Muscle of arm (tissue), 14 donors: ENCODE results near the gene TRAF7. TPM values are rescaled to one million over a fixed set of nuclear protein-coding genes. Genes with fewer than 3 reads are reported as not detected.
"Not testable (repeated sequence)": the region's sequence is repeated elsewhere in the genome, so short reads cannot be mapped to it uniquely, and the experiment has no call there.

ENCODE experiments used
- DNase-seq: peaks from one replicate; pipeline ENCODE4 v3.0.0-alpha.2; 2013
- long read RNA-seq, 11 donors: transcript quantifications; one replicate each; lab custom pipeline, GENCODE V29; 2026
- polyA plus RNA-seq, 12 donors: library from polyadenylated mRNA; unstranded; fragments of 120-200 nt; gene quantifications; one replicate each; pipeline ENCODE4 v1.2.1, GENCODE V29; 2013; ENCODE audit not compliant: insufficient read length in 12 of 12

TRAF7 gene
- 10 to 100 TPM in 11 of 12 donors, not detected in 1; 28.9 to 60.7 (median 45.0) TPM for polyA plus RNA-seq
- long read RNA-seq, donor 1, transcript TRAF7-201 (21 exons, 3,700 nt): major isoform, 8 of 15 reads
- long read RNA-seq, donor 1, transcript TRAF7-205 (4 exons, 666 nt): minor isoform, 7 of 15 reads
- long read RNA-seq, donor 1, partial matches to known transcripts: 0 of 15 reads
- long read RNA-seq, donor 1, other reads (novel, unspliced or antisense): 0 of 15 reads
- long read RNA-seq, donor 2, transcript TRAF7-201 (21 exons, 3,700 nt): major isoform, 9 of 11 reads
- long read RNA-seq, donor 2, partial matches to known transcripts: 0 of 11 reads
- long read RNA-seq, donor 2, other reads (novel, unspliced or antisense): 0 of 11 reads
- long read RNA-seq, donor 3: 0 reads
- long read RNA-seq, donor 4, partial matches to known transcripts: 5 of 10 reads
- long read RNA-seq, donor 4, other reads (novel, unspliced or antisense): 0 of 10 reads
- long read RNA-seq, donor 5, transcript TRAF7-201 (21 exons, 3,700 nt): major isoform, 8 of 8 reads
- long read RNA-seq, donor 5, partial matches to known transcripts: 0 of 8 reads
- long read RNA-seq, donor 5, other reads (novel, unspliced or antisense): 0 of 8 reads
- long read RNA-seq, donor 6, transcript TRAF7-201 (21 exons, 3,700 nt): major isoform, 6 of 8 reads
- long read RNA-seq, donor 6, partial matches to known transcripts: 0 of 8 reads
- long read RNA-seq, donor 6, other reads (novel, unspliced or antisense): 0 of 8 reads
- long read RNA-seq, donor 7, partial matches to known transcripts: 0 of 2 reads
- long read RNA-seq, donor 7, other reads (novel, unspliced or antisense): 0 of 2 reads
- long read RNA-seq, donor 8, transcript TRAF7-201 (21 exons, 3,700 nt): major isoform, 12 of 27 reads
- long read RNA-seq, donor 8, partial matches to known transcripts: 15 of 27 reads
- long read RNA-seq, donor 8, other reads (novel, unspliced or antisense): 0 of 27 reads
- long read RNA-seq, donor 9: 0 reads
- long read RNA-seq, donor 10, transcript TRAF7-201 (21 exons, 3,700 nt): major isoform, 11 of 11 reads
- long read RNA-seq, donor 10, partial matches to known transcripts: 0 of 11 reads
- long read RNA-seq, donor 10, other reads (novel, unspliced or antisense): 0 of 11 reads
- long read RNA-seq, donor 11, transcript TRAF7-201 (21 exons, 3,700 nt): major isoform, 6 of 13 reads
- long read RNA-seq, donor 11, partial matches to known transcripts: 0 of 13 reads
- long read RNA-seq, donor 11, other reads (novel, unspliced or antisense): 5 of 13 reads

DNA sequence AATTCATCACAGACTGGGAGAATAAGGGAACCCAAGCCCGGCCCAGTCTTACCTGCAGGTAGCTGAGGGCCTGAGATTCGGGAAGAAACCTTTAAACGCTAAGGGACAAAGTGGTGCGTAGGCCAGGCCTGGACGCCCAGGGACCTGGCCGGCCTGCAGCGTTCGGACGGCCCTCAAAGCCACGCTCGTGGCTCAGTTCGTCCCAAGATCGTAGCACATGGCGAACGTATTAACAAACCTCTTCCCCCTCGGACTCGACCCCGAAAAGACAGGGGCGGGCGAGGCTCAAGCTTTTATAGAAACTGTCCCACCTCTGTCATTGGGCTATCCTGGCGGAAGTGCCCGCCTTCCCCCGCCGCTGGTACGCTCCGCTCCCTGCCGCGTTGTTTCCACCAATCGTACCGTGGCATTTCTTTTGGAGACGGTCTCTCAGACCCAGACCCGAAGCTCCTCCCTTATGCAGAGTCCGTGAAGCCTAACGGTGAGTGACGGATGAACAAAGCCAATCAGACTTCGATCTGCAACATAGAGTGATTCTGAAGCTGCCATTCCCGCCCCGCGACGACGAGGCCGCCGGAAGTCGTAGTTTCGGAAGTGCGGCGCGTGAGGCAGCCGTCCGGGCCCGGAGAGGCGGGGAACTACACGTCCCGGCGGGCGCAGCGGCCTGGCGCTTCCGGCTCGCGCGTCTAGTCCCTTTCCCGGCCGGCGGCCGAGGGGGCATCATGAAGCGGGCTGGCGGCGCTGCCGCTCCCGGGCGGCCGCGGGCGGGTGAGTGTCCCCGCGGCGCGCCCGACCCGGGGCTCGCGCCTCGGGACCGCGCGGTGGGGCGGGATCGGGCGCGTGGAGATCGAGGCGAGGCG is at the start of gene TRAF7:
TRAF7 (plus strand) TSS at position 692 of the 860 bp plus-strand sequence. CDS start 8,139 bp downstream, outside the sequence.
- peak; percentile 100 for DNase-seq

GRCh38 chr16:2106211-2106610 is 49.4 kb upstream of the TRAF7 start:
- DNase-seq: not testable (repeated sequence)

DNA sequence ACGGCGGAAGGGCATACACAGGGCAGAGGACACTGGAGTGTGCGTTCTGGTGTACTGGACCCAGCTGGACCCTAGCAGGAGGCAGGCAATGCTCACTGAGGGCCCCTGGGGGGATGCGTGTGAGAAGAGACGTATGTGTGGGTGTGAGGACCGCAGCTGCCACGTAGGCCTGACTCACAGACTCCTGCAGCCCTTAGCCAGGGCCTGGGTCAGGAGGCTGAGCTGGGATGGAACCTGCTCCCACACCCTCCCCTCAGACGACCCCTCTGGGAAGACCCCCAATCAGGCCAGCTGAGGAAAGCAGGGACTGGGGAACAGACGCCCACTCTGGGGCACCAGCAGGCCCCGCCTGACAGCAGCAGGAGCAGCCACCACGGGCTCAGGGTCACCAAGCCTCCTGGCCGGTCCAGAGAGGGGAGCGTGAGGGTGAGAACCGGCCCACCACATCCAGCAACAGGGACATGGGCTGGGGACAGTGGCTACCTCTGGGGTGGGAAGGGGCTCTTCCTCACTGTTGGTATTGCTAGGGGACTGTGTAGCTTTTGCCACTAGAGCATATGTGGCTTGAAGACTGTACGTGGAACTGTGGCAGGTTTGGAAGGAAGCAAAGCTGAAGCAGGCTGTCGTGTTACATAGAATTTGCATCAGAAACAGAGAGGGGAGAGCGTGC is 48.3 kb upstream of the TRAF7 start:
- DNase-seq: not testable (repeated sequence)

- not testable (repeated sequence) for DNase-seq
These were observed 47.8 kb upstream of the TRAF7 start for GRCh38 chr16:2107791-2108125.

GRCh38 chr16:2108446-2109270 is 46.9 kb upstream of the TRAF7 start:
- DNase-seq: not testable (repeated sequence)

GRCh38 chr16:2109271-2109580 is 46.4 kb upstream of the TRAF7 start:
- DNase-seq: not testable (repeated sequence)

GRCh38 chr16:2109872-2110271 is 45.7 kb upstream of the TRAF7 start:
- DNase-seq: not testable (repeated sequence)

- DNase-seq: not testable (repeated sequence)
These were observed 45.1 kb upstream of the TRAF7 start for GRCh38 chr16:2110332-2111008.

DNA sequence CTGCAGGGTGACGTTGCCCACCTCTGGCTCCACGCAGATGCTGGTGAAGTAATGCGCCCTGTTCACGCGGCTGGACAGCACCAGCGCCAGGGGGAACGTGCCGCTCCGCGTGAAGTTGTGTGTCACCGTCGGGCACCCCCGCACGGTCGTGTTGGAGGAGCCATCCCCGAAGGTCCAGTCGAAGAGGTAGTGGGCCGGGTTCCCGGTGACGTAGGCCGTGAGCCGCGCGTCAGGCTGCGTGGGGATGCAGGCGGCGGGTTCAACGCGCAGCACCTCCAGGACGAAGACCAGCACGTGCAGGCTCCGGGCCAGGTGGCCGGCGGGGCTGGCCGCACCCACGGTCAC is 44.6 kb upstream of the TRAF7 start:
- DNase-seq: not testable (repeated sequence)

- not testable (repeated sequence) for DNase-seq
These were observed 43.9 kb upstream of the TRAF7 start for GRCh38 chr16:2111412-2112335.

DNA sequence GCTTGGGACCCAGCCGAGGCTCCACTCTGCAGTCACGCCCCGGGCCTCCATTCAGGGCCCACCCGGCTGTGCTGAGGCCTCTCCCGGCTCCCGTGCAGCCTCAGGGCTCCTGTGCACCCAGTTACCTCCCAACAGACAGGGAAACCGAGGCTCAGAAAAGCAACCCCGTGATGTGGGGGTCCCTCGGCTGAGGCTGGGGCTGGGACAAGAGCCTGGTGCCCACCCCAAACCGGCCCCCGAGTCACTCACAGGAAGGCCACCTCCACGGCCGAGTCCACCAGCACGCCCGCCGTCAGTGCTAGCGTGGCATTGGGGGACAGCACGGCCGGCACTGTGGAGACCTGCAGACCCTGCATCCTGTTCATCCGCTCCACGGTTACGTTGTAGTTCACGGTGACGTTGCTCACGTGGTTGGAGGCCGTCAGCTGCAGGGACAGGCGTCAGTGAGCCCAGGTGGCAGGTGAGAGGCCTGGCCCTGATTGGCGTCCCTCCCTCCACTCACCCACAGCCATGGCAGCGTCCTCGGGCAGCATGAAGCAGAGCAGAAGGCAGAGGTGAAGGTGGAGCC is 43.0 kb upstream of the TRAF7 start:
- DNase-seq: not testable (repeated sequence)

DNA sequence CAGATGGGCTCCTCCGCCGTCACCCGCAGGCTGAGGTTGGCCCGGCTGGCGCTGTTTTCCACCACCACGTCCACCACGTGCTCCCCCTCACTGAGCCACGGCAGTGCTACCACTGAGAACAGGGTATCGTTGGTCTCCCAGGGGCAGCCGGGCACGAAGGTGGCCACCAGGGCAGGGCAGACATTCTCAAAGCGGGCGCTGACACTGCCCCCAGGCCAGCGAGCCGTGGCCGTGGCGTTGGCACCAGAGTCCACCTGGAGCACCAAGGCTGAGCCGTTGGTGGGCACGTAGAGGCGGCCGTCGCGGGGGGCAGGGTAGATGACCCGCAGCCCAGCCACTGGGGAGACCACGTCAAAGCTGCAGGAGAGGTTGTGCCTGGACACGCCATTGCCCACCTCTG is 41.4 kb upstream of the TRAF7 start:
- not testable (repeated sequence) for DNase-seq

GRCh38 chr16:2114885-2115590 is 40.5 kb upstream of the TRAF7 start:
- DNase-seq: not testable (repeated sequence)

DNA sequence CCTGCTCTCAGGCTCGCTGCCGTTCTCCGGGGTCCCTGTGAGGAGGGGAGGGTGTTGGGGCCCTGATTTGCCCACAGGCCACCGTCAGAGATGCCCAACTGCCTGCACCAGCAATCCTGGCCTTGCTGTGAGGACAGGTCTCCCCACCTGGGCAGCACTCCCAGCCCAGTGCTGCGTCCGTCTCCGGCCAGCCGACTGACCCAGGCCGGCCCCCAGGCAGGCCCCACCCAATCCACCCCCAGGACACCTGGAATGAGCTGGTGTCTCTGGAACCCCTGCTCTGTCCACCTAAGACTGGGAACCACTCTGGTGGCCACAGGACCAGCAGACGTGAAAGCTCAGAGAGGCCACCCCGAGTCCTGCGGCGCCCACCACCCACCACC is 40.0 kb upstream of the TRAF7 start:
- DNase-seq: no peak

GRCh38 chr16:2116428-2116827 is 39.2 kb upstream of the TRAF7 start:
- DNase-seq: not testable (repeated sequence)

DNA sequence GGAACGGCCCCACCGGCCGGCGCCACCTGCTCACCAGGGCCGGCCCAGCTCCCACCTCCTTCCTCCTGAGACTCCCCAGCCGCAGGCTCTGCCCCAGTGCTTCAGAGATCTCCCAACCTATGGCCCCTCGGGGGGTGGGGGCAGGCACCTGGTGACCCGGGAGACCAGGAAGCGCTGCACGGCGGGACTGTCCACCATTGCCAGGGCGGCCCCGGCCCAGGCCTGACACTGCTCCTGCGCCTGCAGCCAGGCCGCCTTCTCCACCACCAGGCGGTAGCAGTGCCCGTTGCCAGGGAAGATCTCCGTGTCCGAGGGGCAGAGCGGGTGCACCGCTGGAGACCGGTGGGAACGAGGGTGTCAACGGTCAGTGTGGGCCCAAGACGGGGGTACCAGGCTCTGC is 38.2 kb upstream of the TRAF7 start:
- not testable (repeated sequence) for DNase-seq
